Left lobe of liver (tissue), 2 donors: ENCODE data around the gene PELI2. TPM values are rescaled to one million over a fixed set of nuclear protein-coding genes. Genes with fewer than 3 reads are reported as not detected.

Experiments used
- ATAC-seq: fragments of 200-7000 bp; cut with Tn5 transposase; one replicate; pipeline ENCODE4 v1.9.1; 2020; ENCODE audit warnings: mild to moderate bottlenecking, moderate library complexity
- DNase-seq: peaks from one replicate; pipeline ENCODE4 v3.0.0-alpha.2; 2020; ENCODE audit warnings: low spot score
- total RNA-seq: library from RNA; stranded (reverse); gene quantifications from one replicate; pipeline ENCODE4 v1.2.1, GENCODE V29; 2021
- donor health status: DM: no; HTN: no; CAD: no; lungs with moderate emphysema.
- donor health status: DM: no; HTN: yes; CAD: no.

The PELI2 gene
- total RNA-seq, 1 donor from 2014 or later, result 1.1 TPM

GRCh38 chr14:56199095-56199981 lies 81.1 kb downstream of the PELI2 start:
- ATAC-seq (peak; percentile 62), DNase-seq (no peak)

GRCh38 chr14:56199982-56200577 lies 81.9 kb downstream of the PELI2 start:
- ATAC-seq (no peak), DNase-seq (no peak)

- no peak for DNase-seq
Observed at GRCh38 chr14:56202256-56202655, 84.0 kb downstream of the PELI2 start.

GRCh38 chr14:56205881-56206280 lies 87.7 kb downstream of the PELI2 start:
- ATAC-seq, result no peak

More at GRCh38 chr14:56202256-56202655, 84.0 kb downstream of the PELI2 start:
- no peak for ATAC-seq

GRCh38 chr14:56206596-56206995 lies 88.4 kb downstream of the PELI2 start:
- ATAC-seq (no peak), DNase-seq (no peak)

More at GRCh38 chr14:56205881-56206280, 87.7 kb downstream of the PELI2 start:
- DNase-seq, result no peak

GRCh38 chr14:56207626-56208292 lies 89.5 kb downstream of the PELI2 start:
- ATAC-seq (no peak), DNase-seq (no peak)

GRCh38 chr14:56208520-56208919 lies 90.3 kb downstream of the PELI2 start:
- DNase-seq, result no peak
- no peak for ATAC-seq

- no peak for ATAC-seq
- no peak for DNase-seq
Observed at GRCh38 chr14:56210571-56210970, 92.4 kb downstream of the PELI2 start.

GRCh38 chr14:56211084-56211483 lies 92.9 kb downstream of the PELI2 start:
- ATAC-seq (no peak), DNase-seq (no peak)

GRCh38 chr14:56211844-56212243 lies 93.6 kb downstream of the PELI2 start:
- ATAC-seq (no peak), DNase-seq (no peak)

GRCh38 chr14:56212521-56212920 lies 94.3 kb downstream of the PELI2 start:
- no peak for DNase-seq
- ATAC-seq, result no peak

GRCh38 chr14:56213306-56213705 lies 95.1 kb downstream of the PELI2 start:
- no peak for DNase-seq
- no peak for ATAC-seq

- no peak for ATAC-seq
- no peak for DNase-seq
Observed at GRCh38 chr14:56215180-56215579, 97.0 kb downstream of the PELI2 start.

GRCh38 chr14:56216626-56217379 lies 98.6 kb downstream of the PELI2 start:
- DNase-seq (no peak), ATAC-seq (no peak)

- ATAC-seq, result no peak
- DNase-seq, result no peak
Observed at GRCh38 chr14:56217380-56218045, 99.3 kb downstream of the PELI2 start.

GRCh38 chr14:56219666-56220413 lies 101.6 kb downstream of the PELI2 start:
- no peak for ATAC-seq
- no peak for DNase-seq

- no peak for ATAC-seq
- DNase-seq, result no peak
Observed at GRCh38 chr14:56221382-56222128, 103.3 kb downstream of the PELI2 start.

- ATAC-seq (no peak), DNase-seq (no peak)
Observed at GRCh38 chr14:56224229-56224628, 106.0 kb downstream of the PELI2 start.
